NK-92 (cell line): ENCODE results near the gene C3orf52.

Source experiments
- DNase-seq: peaks from one replicate; lab custom pipeline; 2025; ENCODE audit not compliant: unreplicated experiment; lab: John Stamatoyannopoulos, UW

Gene C3orf52

DNA sequence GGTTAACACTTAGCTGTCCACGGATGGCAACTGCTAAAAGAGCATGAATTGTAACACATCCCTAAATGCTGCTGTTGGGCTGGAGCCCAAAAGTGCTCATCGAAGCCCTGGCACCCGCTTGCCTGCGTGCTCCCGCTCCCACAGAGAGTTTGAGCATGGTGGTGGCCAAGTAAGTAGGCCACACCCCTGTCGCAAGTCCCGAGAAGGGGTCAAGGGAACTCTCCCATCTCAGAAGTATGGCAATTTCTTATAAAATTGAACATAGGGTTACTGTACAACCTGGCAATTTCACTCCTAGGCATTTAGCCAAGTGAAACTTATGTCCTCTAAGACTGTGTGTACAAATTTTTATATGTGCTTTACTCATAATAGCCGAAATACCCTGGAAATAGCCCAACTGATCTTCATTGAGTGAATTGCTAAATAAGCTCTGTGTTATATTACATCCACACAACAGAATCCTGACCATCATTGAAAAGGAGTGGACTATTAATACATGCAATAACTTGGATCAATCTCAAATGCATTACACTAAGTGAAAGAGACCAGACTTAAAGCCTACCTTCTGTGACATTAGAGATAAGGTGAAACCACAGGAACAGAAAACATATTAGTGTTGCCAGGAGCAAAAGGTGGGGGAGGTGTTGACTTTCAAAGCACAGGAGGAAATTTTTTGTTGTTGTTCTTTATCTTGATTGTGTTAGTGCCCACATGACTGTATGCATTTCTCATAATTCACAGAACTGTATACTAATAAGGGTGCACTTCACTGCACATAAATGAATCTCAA lies 48.3 kb downstream of the C3orf52 start:
- DNase-seq = no peak

DNA sequence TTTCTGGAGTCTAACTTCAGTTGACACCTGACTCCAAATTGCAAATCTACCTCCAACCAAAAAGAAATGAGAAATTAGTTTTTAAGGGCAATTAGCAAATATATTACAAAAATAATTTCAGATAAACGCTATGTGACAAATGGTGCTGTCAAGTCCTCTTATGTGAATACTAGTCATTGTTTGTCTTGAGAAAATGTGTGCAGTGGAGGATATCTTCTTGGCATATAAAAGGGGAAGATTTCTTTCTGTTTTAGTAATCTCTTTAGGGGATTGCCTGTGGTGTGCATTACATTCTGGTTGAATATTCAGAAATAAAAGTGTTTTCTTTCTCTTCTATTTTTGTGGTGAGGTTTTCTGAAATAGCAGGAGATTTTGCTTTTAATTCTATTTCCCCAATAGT lies 49.9 kb downstream of the C3orf52 start:
- no peak for DNase-seq

DNA sequence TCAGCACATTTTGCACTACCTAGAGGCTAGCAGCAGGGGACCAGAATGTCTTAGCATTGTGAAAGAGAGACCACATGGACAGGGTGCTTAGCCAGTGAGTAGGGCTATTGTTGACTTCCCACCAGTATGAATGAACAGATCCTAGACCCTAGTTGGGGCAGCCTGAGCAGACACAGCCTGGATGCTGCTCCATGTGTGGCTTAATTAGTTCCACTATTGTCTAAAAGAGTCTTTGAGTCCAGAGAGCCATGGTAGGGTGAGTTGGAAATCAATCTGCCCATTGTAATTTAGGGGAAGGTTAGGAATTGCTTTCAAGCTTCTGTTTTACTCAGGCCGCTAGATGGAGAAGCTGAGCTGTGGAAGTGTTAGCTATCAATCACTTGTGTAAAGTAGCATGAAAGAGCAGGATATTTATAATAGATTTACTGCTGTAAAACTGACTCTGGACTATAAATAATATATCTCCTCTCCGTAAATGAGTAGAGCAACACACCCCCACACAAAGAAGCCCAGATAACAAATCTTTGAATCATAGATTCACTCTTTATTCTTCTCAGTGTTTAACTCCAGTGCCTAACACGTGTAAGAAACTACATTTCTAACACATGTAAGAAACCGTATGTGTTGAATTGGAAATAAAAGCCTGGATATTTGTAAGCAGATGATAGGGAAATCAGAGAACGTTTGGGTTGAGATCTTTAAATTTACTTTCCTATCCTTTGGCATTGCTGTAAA lies 50.9 kb downstream of the C3orf52 start:
- no peak for DNase-seq

GRCh38 chr3:112137781-112138180 lies 51.6 kb downstream of the C3orf52 start:
- DNase-seq = no peak

GRCh38 chr3:112138219-112138969 lies 52.2 kb downstream of the C3orf52 start:
- no peak for DNase-seq

- no peak for DNase-seq
These were observed 54.4 kb downstream of the C3orf52 start for GRCh38 chr3:112140584-112140983.

- no peak for DNase-seq
These were observed 55.1 kb downstream of the C3orf52 start for GRCh38 chr3:112141293-112141692.

DNA sequence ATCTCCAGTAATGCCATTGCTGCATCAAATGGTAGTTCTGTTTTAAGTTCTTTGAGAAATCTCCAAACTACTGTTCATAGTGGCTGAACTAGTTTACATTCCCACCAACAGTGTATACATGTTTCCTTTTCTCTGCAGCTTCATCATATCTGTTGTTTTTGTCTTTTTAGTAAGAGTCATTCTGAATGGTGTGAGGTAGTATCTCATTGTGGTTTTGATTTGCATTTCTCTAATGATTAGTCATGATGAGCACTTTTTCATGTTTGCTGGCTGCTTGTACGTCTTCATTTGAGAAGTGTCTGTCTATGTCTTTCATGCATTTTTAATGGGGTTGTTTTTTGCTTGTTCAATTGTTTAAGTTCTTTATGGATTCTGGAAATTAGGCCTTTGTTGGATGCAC lies 57.1 kb downstream of the C3orf52 start:
- DNase-seq = no peak

DNA sequence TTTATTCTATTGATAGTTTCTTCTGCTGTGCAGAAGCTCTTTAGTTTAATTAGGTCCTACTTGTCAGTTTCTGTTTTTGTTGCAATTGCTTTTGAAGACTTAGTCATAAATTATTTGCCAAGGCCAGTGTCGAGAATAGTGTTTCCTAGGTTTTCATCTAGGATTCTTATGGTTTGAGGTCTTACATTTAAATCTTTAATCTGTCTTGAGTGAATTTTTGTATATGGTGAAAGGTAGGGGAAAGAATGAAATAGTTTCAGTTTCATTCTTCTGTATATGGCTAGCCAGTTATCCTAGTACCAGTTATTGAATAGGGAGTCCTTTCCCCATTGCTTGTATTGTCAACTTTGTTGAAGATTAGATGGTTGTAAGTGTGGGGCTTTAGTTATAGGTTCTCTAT lies 57.5 kb downstream of the C3orf52 start:
- no peak for DNase-seq

GRCh38 chr3:112149136-112149535 lies 62.9 kb downstream of the C3orf52 start:
- DNase-seq = no peak

DNA sequence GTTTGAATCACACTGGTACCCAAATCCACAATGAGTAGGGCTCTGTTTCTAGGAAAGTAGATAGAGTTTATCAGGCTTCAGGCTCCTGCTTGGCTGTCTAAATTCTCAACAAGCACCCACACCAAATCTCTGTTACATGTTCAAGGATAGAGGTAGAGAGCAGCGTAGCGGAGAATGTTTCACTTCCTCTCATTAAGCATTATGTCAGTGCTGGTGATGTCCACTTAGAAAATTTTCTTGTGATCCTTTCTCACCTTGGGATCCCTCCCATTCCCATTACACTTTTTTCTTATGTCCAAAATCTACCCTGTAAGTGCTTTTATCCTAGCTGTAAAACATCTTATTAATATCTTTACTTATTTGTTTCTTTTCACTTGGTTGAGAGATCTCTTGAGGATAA lies 81.6 kb downstream of the C3orf52 start:
- DNase-seq = no peak
